WERI-Rb-1 (cell line): ENCODE results near the gene STAT3.
A peak's percentile ranks its signal among the peaks of the same experiment; 100 is the strongest.
"Not testable (repeated sequence)": the region's sequence is repeated elsewhere in the genome, so short reads cannot be mapped to it uniquely, and the experiment has no call there.

ENCODE experiments used
- DNase-seq: peaks from one replicate; pipeline ENCODE4 v3.0.0-alpha.2; 2020
- H3K27ac ChIP-seq: fragments of 250-450 bp; sonication (Bioruptor Pico); 2 replicates; pipeline ENCODE4 v1.5.1; 2020; ENCODE audit warnings: mild to moderate bottlenecking, moderate library complexity
- H3K27me3 ChIP-seq: fragments of 250-450 bp; sonication (Bioruptor Pico); 2 replicates; pipeline ENCODE4 v1.5.1; 2021; ENCODE audit warnings: mild to moderate bottlenecking, low read depth, moderate library complexity; ENCODE audit not compliant: insufficient read depth, severe bottlenecking
- H3K36me3 ChIP-seq: fragments of 250-450 bp; sonication (Bioruptor Pico); 2 replicates; pipeline ENCODE4 v1.5.1; 2020; ENCODE audit warnings: mild to moderate bottlenecking, moderate library complexity
- H3K4me3 ChIP-seq: 2 replicates; pipeline ENCODE4 v1.5.1; 2011; ENCODE audit warnings: low read depth, mild to moderate bottlenecking, control low read depth, low read length
- H3K9me3 ChIP-seq: fragments of 250-450 bp; sonication (Bioruptor Pico); 2 replicates; pipeline ENCODE4 v1.5.1; 2021; ENCODE audit warnings: mild to moderate bottlenecking, moderate library complexity; ENCODE audit not compliant: severe bottlenecking
- CTCF ChIP-seq: IDR thresholded peaks from 2 replicates; pipeline ENCODE4 v1.5.1; 2011; ENCODE audit warnings: low read depth, mild to moderate bottlenecking, control low read depth, inconsistent platforms, low read length

STAT3 gene

GRCh38 chr17:42380935-42381334, 7.3 kb downstream of the STAT3 start:
- Histone ChIP-seq H3K9me3 (no peaks in the 10 kb centered on the region), H3K27me3 (no peaks in the 10 kb centered on the region), H3K27ac (no peak overlapping the region), H3K4me3 (no peak overlapping the region), H3K36me3 (no peaks in the 10 kb centered on the region)
- no peak for TF ChIP-seq CTCF
- DNase-seq, result no peak

GRCh38 chr17:42378959-42379594, 9.2 kb downstream of the STAT3 start:
- Histone ChIP-seq H3K27me3 (no peaks in the 10 kb centered on the region), H3K36me3 (no peaks in the 10 kb centered on the region), H3K27ac (no peak overlapping the region), H3K9me3 (no peaks in the 10 kb centered on the region), H3K4me3 (no peak overlapping the region)
- TF ChIP-seq CTCF, result no peak
- no peak for DNase-seq

GRCh38 chr17:42378359-42378958, 9.8 kb downstream of the STAT3 start:
- no peaks in the 10 kb centered on the region for H3K36me3 ChIP-seq
- H3K9me3 ChIP-seq, result no peaks in the 10 kb centered on the region
- no peak overlapping the region for H3K4me3 ChIP-seq
- no peak for DNase-seq
- TF ChIP-seq CTCF, result no peak
- H3K27ac ChIP-seq, result no peak overlapping the region
- H3K27me3 ChIP-seq, result no peaks in the 10 kb centered on the region

GRCh38 chr17:42373896-42374295, 14.3 kb downstream of the STAT3 start:
- no peak for DNase-seq
- TF ChIP-seq CTCF, result no peak
- no peak overlapping the region for H3K4me3 ChIP-seq
- H3K27ac ChIP-seq, result no peak overlapping the region
- H3K27me3 ChIP-seq, result no peaks in the 10 kb centered on the region
- H3K9me3 ChIP-seq, result peaks cover 13% of the 10 kb centered on the region
- peaks cover 8% of the 10 kb centered on the region for H3K36me3 ChIP-seq

GRCh38 chr17:42372142-42372541, 16.1 kb downstream of the STAT3 start:
- no peak for DNase-seq
- Histone ChIP-seq H3K36me3 (peaks cover 8% of the 10 kb centered on the region), H3K9me3 (peaks cover 13% of the 10 kb centered on the region), H3K4me3 (no peak overlapping the region), H3K27me3 (no peaks in the 10 kb centered on the region), H3K27ac (no peak overlapping the region)
- TF ChIP-seq CTCF, result no peak

GRCh38 chr17:42368797-42369561, 19.3 kb downstream of the STAT3 start:
- not testable (repeated sequence) for H3K36me3 ChIP-seq, H3K27ac ChIP-seq, H3K27me3 ChIP-seq, DNase-seq, H3K4me3 ChIP-seq
- peaks cover 13% of the 10 kb centered on the region for H3K9me3 ChIP-seq

- peaks cover 13% of the 10 kb centered on the region for H3K9me3 ChIP-seq
- H3K27ac ChIP-seq, H3K27me3 ChIP-seq, H3K4me3 ChIP-seq, DNase-seq, H3K36me3 ChIP-seq: not testable (repeated sequence)
These were observed 19.9 kb downstream of the STAT3 start for GRCh38 chr17:42368310-42368709.

GRCh38 chr17:42366176-42367023, 21.8 kb downstream of the STAT3 start:
- H3K36me3 ChIP-seq, H3K4me3 ChIP-seq, H3K27ac ChIP-seq, H3K9me3 ChIP-seq: not testable (repeated sequence)
- DNase-seq, result peak; percentile 65
- peaks cover 13% of the 10 kb centered on the region for H3K27me3 ChIP-seq
